Keratinocyte (primary cell): ENCODE data around the gene SSH2. TPM values are rescaled to one million over a fixed set of nuclear protein-coding genes. Genes with fewer than 3 reads are reported as not detected.

Source experiments
- DNase-seq: peaks from one replicate; pipeline ENCODE4 v3.0.0-alpha.2; 2011; ENCODE audit warnings: low read depth, missing footprints, low spot score
- FAIRE-seq: peaks from 2 replicates; lab custom pipeline; 2011; peaks lifted over from hg19 to GRCh38; lab: Jason Lieb, UNC
- H2AFZ ChIP-seq: 2 replicates; pipeline ENCODE4 v1.6.0; 2012; ENCODE audit warnings: low read length, control low read depth, inconsistent platforms; ENCODE audit not compliant: control insufficient read depth
- H3K27ac ChIP-seq: 2 replicates; pipeline ENCODE4 v1.5.1; 2011; ENCODE audit warnings: low read length; ENCODE audit not compliant: control insufficient read depth, insufficient read depth
- H3K27me3 ChIP-seq: 3 replicates; pipeline ENCODE4 v1.6.0; 2011; ENCODE audit warnings: low read length; ENCODE audit not compliant: control insufficient read depth, insufficient read depth; ENCODE audit errors: extremely low read depth
- H3K36me3 ChIP-seq, 2 experiments: 2 replicates in 1 of 2; 3 replicates in 1 of 2; pipeline ENCODE4 v1.5.1; 2011; ENCODE audit warnings: low read length in 2 of 2, mild to moderate bottlenecking in 1 of 2; ENCODE audit not compliant: control insufficient read depth in 2 of 2, insufficient read depth in 2 of 2; ENCODE audit errors: extremely low read depth in 1 of 2
- H3K4me1 ChIP-seq: 3 replicates; pipeline ENCODE4 v1.5.1; 2011; ENCODE audit warnings: low read length; ENCODE audit not compliant: control insufficient read depth, insufficient read depth; ENCODE audit errors: extremely low read depth
- H3K4me2 ChIP-seq: 3 replicates; pipeline ENCODE4 v1.6.0; 2011; ENCODE audit warnings: low read depth, low read length; ENCODE audit not compliant: control insufficient read depth, insufficient read depth; ENCODE audit errors: extremely low read depth
- H3K4me3 ChIP-seq, 3 experiments: fragments of 200-600 bp in 1 of 3; sonication (generic) in 1 of 3; 2 replicates in 2 of 3; 3 replicates in 1 of 3; pipeline ENCODE4 v1.5.1; 2011 to 2016; ENCODE audit warnings: low read length in 3 of 3, mild to moderate bottlenecking in 3 of 3, control low read depth in 2 of 3, inconsistent platforms in 1 of 3, low read depth in 1 of 3, mixed read lengths in 1 of 3, mixed run types in 1 of 3, moderate library complexity in 1 of 3; ENCODE audit not compliant: control insufficient read depth in 2 of 3, insufficient read depth in 2 of 3; ENCODE audit errors: extremely low read depth in 1 of 3
- H3K79me2 ChIP-seq: 2 replicates; pipeline ENCODE4 v1.6.0; 2012; ENCODE audit warnings: low read length; ENCODE audit not compliant: control insufficient read depth, insufficient read depth
- H3K9ac ChIP-seq: 3 replicates; pipeline ENCODE4 v1.6.0; 2011; ENCODE audit warnings: low read length; ENCODE audit not compliant: control insufficient read depth, insufficient read depth; ENCODE audit errors: extremely low read depth
- H3K9me1 ChIP-seq: 3 replicates; pipeline ENCODE4 v1.6.0; 2011; ENCODE audit warnings: low read length; ENCODE audit not compliant: control insufficient read depth, insufficient read depth; ENCODE audit errors: extremely low read depth
- H3K9me3 ChIP-seq: 2 replicates; pipeline ENCODE4 v1.5.1; 2012; ENCODE audit warnings: low read depth, low read length; ENCODE audit not compliant: control insufficient read depth
- H4K20me1 ChIP-seq: 3 replicates; pipeline ENCODE4 v1.6.0; 2011; ENCODE audit warnings: low read length; ENCODE audit not compliant: control insufficient read depth, insufficient read depth; ENCODE audit errors: extremely low read depth
- EZH2 ChIP-seq: IDR thresholded peaks from one replicate; pipeline ENCODE4 v1.6.1; 2012; ENCODE audit warnings: inconsistent platforms, mild to moderate bottlenecking, low read length, moderate library complexity
- dilution Hi-C: fragments of 300-500 bp; cut with MboI; formaldehyde crosslinking; loops from one replicate; pipeline ENCODE4 v1.7.0; 2020; ENCODE audit warnings: low sequenced_read_pairs; ENCODE audit not compliant: extremely low pct_ligation_motif_present
- polyA plus RNA-seq, 5 experiments: library from polyadenylated mRNA; depleted of rRNA in 3 of 5; stranded (reverse) in 3 of 5; stranded (forward) in 1 of 5; unstranded in 1 of 5; fragments of >200 nt; gene quantifications; 1 replicate in 1 of 5; 2 replicates in 3 of 5; 3 replicates in 1 of 5; pipeline versions ENCODE4 v1.2.1 to v1.2.3, GENCODE V29; 2011 to 2012; ENCODE audit warnings: missing spikeins in 2 of 5, low read depth in 1 of 5, low replicate concordance in 1 of 5
- TF ChIP-seq, protein P1 (sequence below), 3 experiments: IDR thresholded peaks in 1 of 3; conservative IDR thresholded peaks in 1 of 3; optimal IDR thresholded peaks in 1 of 3; 2 replicates in 2 of 3; 3 replicates in 1 of 3; pipeline versions ENCODE3 to v1.5.1; 2011; ENCODE audit warnings: low read length in 3 of 3, mild to moderate bottlenecking in 3 of 3, moderate library complexity in 2 of 3, control low read depth in 1 of 3, inconsistent platforms in 1 of 3; ENCODE audit not compliant: insufficient read depth in 2 of 3; ENCODE audit errors: extremely low read depth in 1 of 3

SSH2 gene
- polyA plus RNA-seq, 1 donor (not counting 4 experiments of a cell fraction or from before 2014, with no cell fraction given) = 13.9 TPM

DNA sequence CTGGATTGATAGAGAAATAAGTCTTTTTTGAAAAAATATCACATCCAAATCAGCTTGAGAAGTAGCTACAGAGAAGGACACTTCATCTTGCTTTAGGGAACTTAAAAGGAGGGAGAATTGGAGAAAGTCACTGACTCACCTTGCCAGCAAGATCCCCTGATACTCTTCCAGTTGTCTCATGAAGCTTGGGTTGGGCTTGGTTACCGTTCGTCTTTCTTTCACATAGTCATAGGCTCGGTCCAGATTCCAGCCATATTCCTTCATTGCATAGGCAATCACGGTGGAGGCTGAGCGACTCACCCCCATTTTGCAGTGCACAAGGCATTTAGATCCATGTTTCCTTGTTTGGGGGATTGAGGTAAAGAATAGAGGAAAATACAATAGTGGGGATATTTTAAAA, 282.0 kb downstream of the SSH2 start:
- dilution Hi-C loops = no loop called here
- Histone ChIP-seq H2AFZ (no peak overlapping the region), H3K9me3 (no peaks in the 10 kb centered on the region), H4K20me1 (no peaks in the 10 kb centered on the region), H3K79me2 (no peaks in the 10 kb centered on the region), H3K27me3 (no peaks in the 10 kb centered on the region), H3K9ac (no peak overlapping the region), H3K4me2 (no peak overlapping the region), H3K4me1 (no peaks in the 10 kb centered on the region), H3K36me3 (peaks cover 0 to 6% of the 10 kb centered on the region in 2 experiments), H3K9me1 (no peaks in the 10 kb centered on the region), H3K27ac (no peak overlapping the region), H3K4me3 (no peak overlapping the region)
- DNase-seq (no peak), FAIRE-seq (no peak)
- TF ChIP-seq, protein P1, sequence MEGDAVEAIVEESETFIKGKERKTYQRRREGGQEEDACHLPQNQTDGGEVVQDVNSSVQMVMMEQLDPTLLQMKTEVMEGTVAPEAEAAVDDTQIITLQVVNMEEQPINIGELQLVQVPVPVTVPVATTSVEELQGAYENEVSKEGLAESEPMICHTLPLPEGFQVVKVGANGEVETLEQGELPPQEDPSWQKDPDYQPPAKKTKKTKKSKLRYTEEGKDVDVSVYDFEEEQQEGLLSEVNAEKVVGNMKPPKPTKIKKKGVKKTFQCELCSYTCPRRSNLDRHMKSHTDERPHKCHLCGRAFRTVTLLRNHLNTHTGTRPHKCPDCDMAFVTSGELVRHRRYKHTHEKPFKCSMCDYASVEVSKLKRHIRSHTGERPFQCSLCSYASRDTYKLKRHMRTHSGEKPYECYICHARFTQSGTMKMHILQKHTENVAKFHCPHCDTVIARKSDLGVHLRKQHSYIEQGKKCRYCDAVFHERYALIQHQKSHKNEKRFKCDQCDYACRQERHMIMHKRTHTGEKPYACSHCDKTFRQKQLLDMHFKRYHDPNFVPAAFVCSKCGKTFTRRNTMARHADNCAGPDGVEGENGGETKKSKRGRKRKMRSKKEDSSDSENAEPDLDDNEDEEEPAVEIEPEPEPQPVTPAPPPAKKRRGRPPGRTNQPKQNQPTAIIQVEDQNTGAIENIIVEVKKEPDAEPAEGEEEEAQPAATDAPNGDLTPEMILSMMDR (optimal IDR thresholded peaks at IDR 0.05 in 1 of 3, IDR thresholded peaks at IDR 0.05 in 1 of 3, conservative IDR thresholded peaks at IDR 0.05 in 1 of 3; ENCODE audit: extremely low read depth in 1 of 3, insufficient read depth in 2 of 3, low read length in 3 of 3) = no peak
- TF ChIP-seq EZH2 = no peak

DNA sequence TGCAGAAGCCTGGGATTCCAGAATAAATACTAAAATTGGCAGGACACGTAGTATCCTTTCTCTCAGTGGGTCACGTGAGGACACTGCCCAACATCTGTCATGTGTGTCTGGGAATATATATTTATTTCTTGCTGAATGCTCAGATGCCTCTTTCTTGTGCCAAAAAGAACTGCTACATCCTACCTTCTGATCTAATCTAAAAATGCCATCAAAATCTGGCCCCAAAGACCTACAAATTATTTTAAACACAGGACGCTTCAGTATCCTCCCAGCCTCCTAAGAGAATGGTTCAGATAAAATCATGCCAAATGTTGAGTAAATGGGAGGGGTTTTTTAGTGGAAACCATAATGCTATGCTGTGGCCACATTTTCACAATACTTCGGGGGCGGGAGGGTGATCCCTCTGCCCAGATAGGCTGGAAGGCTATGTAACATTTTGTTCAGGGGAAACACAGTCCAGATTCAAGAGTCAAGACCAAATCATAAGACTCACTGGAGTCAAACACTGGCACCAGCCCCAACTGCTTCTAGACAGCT, 284.4 kb downstream of the SSH2 start:
- no peak for FAIRE-seq
- Histone ChIP-seq H4K20me1 (no peaks in the 10 kb centered on the region), H2AFZ (no peak overlapping the region), H3K4me3 (no peak overlapping the region), H3K4me1 (peaks cover 5% of the 10 kb centered on the region), H3K27me3 (no peaks in the 10 kb centered on the region), H3K9me1 (no peaks in the 10 kb centered on the region), H3K9me3 (no peaks in the 10 kb centered on the region), H3K4me2 (no peak overlapping the region), H3K9ac (no peak overlapping the region), H3K27ac (no peak overlapping the region), H3K79me2 (no peaks in the 10 kb centered on the region), H3K36me3 (peaks cover 0 to 6% of the 10 kb centered on the region in 2 experiments)
- no peak for DNase-seq
- dilution Hi-C loops = no loop called here
- TF ChIP-seq, protein P1 (optimal IDR thresholded peaks at IDR 0.05 in 1 of 3, IDR thresholded peaks at IDR 0.05 in 1 of 3, conservative IDR thresholded peaks at IDR 0.05 in 1 of 3; ENCODE audit: extremely low read depth in 1 of 3, insufficient read depth in 2 of 3, low read length in 3 of 3) = no peak
- TF ChIP-seq EZH2 = no peak
